Urinary bladder (tissue), 4 donors: ENCODE data around the gene ATP8B3. TPM values are rescaled to one million over a fixed set of nuclear protein-coding genes. Genes with fewer than 3 reads are reported as not detected.

Source experiments
- DNase-seq: peaks from one replicate; pipeline ENCODE4 v3.0.0-alpha.2; 2015; ENCODE audit errors: extremely low spot score
- H3K27ac ChIP-seq: one replicate; pipeline ENCODE4 v1.5.1; 2013; ENCODE audit warnings: low read depth, mild to moderate bottlenecking, moderate library complexity
- H3K36me3 ChIP-seq: one replicate; pipeline ENCODE4 v1.6.1; 2013; ENCODE audit warnings: mild to moderate bottlenecking, moderate library complexity; ENCODE audit not compliant: insufficient read depth
- H3K4me1 ChIP-seq: one replicate; pipeline ENCODE4 v1.6.1; 2013; ENCODE audit warnings: mild to moderate bottlenecking, moderate library complexity; ENCODE audit not compliant: insufficient read depth
- H3K4me3 ChIP-seq: one replicate; pipeline ENCODE4 v1.5.1; 2013; ENCODE audit warnings: low read depth, low read length
- WGBS: extraction: QIAGEN DNeasy Blood & Tissue Kit; methylation state at CpG from one replicate; pipeline ENCODE4 v1.1.7; 2013; 5-methylcytosine and 5-hydroxymethylcytosine counted together
- polyA plus RNA-seq: library from polyadenylated mRNA; stranded (reverse); fragments of 200-250 nt; gene quantifications from one replicate; pipeline ENCODE4 v1.2.3, GENCODE V29; 2013
- total RNA-seq: library from RNA; depleted of rRNA; stranded (reverse); fragments of >200 nt; gene quantifications from one replicate; pipeline ENCODE4 v1.2.3, GENCODE V29; 2014
- donor health status: healthy with polysubstance abuse.
- donor health status: healthy.

ATP8B3 gene
- total and polyA plus RNA-seq, 2 donors, result 1.4 to 1.6 TPM

DNA sequence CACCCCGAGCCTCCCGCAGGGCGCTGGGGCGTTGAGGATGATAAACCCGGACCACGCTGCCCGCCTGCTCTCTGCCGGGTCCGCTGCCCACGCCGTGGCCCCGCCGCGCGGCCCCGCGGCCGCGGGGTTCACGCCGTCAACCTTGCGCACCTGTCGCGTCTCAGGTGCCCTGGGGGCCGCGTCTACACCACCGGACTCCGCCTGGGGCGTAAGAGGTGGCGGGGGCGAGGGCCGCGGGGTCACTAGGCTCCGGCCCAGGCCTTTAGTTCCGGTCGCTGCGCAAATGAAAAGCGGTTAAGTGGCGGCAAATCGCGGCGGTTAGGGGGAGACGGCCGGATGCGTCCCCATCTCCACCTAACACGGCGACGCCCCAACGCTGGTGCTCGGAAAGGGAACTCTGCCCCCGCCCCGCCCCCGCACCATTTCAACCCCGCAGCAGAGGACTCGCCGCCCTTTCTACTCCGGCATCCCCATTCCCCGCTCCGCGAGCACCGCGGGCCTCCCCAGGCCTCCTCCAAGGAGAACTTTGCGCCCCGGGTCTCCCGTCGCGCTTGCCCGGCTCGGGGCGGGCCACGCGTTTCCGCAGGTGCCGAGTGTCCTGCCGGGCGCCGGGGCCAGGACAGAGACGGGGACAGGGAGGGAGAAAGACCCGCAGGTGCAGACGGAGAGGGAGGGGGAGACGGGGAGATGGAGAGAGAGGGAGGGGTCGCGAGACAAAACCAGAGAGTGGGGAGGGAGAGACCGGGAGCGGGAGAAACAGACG is 54.4 kb downstream of the ATP8B3 start:
- no peak overlapping the region for H3K27ac ChIP-seq
- no peaks in the 10 kb centered on the region for H3K4me1 ChIP-seq
- no peak for DNase-seq
- 1% methylated on average over 86 of the region's 86 CpGs for WGBS
- H3K36me3 ChIP-seq, result no peaks in the 10 kb centered on the region
- no peak overlapping the region for H3K4me3 ChIP-seq

DNA sequence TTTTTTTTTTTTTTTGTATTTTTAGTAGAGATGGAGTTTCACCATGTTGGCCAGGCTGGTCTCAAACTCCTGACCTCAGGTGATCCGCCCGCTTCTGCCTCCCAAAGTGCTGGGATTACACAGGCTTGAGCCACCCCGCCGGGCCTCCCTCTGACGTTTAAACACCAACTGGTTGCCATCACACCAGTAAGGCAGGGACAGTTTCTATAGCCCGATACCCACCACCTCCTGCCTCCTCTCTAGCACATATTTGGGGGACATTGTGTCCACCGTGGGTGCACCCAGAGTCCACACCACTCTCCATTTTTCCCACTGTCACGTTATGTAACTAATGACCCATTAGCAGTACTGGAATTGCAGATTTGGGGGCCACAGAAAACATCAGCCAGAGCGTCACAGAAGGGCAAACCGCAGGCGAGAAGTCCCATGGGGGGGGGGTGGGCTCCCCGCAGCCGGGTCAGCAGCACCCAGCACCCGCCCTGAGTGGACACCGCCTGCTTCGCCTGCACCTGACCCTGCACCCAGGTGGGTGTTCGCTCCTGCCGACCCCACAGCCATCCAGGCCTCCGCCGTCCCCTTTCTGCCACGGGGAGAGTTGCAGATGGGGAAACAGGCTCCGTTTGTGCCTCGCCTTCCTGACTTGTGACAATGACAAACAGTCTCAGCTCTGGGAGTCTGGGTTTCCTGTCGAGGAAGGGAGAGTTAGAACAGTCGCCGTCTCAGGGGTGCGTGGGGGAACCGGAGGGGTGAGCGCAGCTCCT is 55.2 kb downstream of the ATP8B3 start:
- no peak for DNase-seq
- no peak overlapping the region for H3K27ac ChIP-seq
- no peak overlapping the region for H3K4me3 ChIP-seq
- WGBS, result 4% methylated on average over 29 of the region's 29 CpGs
- no peaks in the 10 kb centered on the region for H3K4me1 ChIP-seq
- no peaks in the 10 kb centered on the region for H3K36me3 ChIP-seq

DNA sequence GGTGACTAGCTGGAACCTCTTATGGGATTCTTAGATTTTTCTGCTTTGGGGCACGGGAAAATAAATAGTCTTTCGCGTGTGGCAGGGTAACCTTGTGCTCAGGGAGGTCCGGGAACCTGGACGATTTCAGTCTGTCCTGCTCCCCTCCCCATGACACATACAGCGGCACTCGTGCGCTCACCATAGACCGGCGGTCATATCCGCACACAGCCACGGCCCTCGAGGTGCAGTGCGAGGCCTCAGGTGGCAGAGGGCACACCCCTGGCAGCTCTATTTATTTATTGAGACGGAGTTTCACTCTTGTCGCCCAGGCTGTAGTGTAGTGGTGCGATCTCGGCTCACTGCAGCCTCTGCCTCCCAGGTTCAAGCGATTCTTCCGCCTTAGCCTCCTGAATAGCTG is 55.8 kb downstream of the ATP8B3 start:
- Histone ChIP-seq H3K27ac (no peak overlapping the region), H3K4me3 (no peak overlapping the region), H3K36me3 (no peaks in the 10 kb centered on the region), H3K4me1 (no peaks in the 10 kb centered on the region)
- 5% methylated on average over 20 of the region's 20 CpGs for WGBS
- no peak for DNase-seq

DNA sequence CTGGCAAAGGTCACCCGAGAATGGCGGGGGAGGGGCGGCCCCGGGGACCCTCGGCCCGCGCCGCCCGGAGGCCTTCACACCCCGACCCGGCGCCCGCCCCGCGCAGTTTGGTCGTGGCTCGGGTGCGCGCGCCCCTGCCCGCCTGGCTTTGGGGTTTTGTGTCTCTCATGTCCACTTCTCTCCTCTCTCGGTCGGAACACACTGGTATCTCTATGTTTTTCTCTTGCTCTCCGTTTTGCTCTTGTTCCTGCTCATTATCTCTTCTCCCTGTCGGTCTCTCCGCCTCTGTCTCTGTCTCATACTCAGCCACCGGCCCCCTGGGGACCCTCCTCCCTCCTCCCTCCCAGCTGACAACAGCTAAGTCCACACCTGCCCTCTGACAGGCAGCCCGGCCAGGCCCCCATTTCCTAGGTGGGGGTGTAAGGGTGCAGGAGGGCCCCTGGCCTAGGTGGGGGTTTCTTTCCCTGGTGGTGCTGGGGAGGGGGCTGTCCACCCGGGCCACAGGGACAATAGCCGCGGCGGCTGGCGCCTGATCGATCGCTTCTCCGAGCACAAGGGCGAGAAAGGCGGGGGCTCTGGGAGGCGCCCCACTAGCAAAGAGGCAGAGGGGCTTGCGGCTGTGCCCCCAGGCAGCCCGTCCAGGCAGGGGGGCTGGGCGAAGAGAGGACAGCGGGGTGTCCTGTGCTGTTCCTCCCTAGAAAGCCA is 56.5 kb downstream of the ATP8B3 start:
- no peak for DNase-seq
- no peaks in the 10 kb centered on the region for H3K36me3 ChIP-seq
- H3K4me1 ChIP-seq, result no peaks in the 10 kb centered on the region
- H3K27ac ChIP-seq, result no peak overlapping the region
- no peak overlapping the region for H3K4me3 ChIP-seq
- 2% methylated on average over 43 of the region's 43 CpGs for WGBS

DNA sequence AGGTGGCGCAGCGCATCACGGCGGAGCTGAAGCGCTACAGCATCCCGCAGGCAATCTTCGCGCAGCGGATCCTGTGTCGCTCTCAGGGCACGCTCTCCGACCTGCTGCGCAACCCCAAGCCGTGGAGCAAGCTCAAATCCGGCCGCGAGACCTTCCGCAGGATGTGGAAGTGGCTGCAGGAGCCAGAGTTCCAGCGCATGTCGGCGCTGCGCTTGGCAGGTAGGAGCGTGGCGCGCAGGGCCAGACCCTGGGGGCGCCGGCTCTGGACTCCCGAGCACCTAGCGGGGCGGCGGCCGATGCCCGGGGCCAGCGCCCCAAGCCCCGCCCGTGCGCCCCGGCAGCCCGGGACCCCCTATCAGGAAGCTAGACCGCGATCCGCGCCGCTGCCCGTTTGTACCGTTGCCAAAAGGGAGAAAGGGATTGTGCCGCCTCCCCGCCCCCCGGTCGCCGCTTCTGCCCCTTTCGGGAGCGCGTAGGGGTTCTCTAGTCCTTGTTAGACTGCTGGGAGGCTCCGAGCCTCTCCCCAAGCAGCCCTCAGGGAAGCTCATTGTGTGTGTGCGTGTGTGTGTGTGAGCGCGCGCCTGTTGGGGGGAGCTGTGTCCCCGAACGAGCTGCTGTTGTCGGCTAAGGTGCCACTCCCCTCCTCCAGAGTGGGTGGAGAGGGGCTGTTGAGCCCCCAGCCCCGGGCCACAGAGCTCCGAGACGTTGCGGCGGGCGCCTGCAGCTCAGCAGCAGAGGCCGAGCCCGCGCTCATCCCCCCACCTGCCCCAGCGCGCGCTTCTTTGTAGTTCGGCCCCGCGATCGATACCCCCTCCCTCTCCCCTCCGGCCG is 57.2 kb downstream of the ATP8B3 start:
- Histone ChIP-seq H3K4me1 (no peaks in the 10 kb centered on the region), H3K36me3 (no peaks in the 10 kb centered on the region), H3K4me3 (peak overlapping the region; percentile 12), H3K27ac (no peak overlapping the region)
- no peak for DNase-seq
- WGBS, result 2% methylated on average over 80 of the region's 80 CpGs

DNA sequence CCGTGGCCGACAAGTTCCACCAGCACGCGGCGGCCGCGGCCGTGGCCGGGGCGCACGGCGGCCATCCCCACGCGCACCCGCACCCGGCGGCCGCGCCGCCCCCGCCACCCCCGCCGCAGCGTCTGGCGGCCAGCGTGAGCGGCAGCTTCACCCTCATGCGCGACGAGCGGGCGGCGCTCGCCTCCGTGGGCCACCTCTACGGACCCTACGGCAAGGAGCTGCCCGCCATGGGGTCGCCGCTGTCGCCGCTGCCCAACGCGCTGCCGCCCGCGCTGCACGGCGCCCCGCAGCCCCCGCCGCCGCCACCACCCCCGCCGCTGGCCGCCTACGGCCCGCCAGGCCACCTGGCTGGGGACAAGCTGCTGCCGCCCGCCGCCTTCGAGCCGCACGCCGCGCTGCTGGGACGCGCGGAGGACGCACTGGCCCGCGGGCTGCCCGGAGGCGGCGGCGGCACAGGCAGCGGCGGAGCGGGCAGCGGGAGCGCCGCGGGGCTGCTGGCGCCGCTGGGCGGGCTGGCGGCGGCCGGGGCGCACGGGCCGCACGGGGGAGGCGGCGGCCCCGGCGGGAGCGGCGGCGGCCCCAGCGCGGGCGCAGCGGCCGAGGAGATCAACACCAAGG is 57.9 kb downstream of the ATP8B3 start:
- DNase-seq, result no peak
- no peaks in the 10 kb centered on the region for H3K4me1 ChIP-seq
- WGBS, result 2% methylated on average over 102 of the region's 105 CpGs

DNA sequence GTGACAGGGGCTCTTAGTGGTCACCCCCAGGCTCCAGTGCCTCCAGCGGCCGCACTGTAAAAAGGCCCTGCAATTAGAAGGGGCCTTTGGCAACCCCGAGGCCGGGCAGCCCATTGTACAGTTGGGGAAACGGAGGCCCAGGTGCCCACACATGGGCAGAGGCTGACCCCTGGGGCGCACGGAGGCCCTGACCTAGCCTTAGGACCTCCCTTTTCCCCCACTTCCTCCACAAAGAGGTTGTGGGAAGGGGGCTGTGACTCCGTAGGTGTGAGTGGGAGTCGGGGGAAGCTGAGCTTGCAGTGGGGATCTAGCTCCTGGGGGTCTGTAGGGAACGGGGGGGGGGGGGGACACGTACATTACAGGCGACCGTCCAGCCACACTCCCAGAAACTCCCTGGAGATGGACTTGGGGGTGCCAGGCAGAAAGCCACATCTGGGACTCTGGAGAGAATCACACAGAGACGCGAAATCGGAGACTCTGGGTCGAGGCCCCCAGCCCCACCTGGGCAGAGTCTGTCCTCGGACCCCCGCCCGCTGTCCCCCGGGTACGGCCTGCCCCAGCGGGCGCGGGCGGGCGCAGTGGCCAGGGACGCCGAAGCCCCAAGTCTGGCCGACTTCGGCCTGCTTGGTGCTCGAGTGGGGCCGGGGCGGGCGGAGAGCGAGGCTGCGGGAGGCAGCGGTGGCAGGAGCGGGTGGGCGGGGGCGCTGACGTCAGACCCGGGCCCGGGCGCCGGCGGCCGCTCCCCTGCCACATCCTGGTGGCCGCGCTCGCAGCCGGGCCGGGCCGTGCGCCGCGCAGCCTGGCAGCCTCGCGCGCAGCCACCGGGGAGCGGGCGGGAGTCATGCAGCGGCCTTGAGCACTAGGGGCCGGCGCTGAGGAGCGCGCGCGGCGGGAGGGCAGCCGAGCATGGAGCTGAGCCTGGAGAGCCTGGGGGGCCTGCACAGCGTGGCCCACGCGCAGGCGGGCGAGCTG is 59.0 kb downstream of the ATP8B3 start, which contains the start of gene ONECUT3:
Gene ONECUT3, plus strand, starts transcription at position 750 of the 972 bp plus-strand sequence. Its CDS starts 157 bp downstream, at position 907.
- Histone ChIP-seq H3K27ac (no peak within 1 kb of the TSS), H3K4me1 (no peaks in the 10 kb centered on the region), H3K36me3 (no peaks in the 10 kb centered on the region), H3K4me3 (no peak within 1 kb of the TSS)
- DNase-seq, result no peak
- 2% methylated on average over 77 of the region's 77 CpGs for WGBS

More for the DNA sequence above, 57.9 kb downstream of the ATP8B3 start:
- H3K36me3 ChIP-seq, result no peaks in the 10 kb centered on the region
- no peak overlapping the region for H3K4me3 ChIP-seq
- no peak overlapping the region for H3K27ac ChIP-seq

DNA sequence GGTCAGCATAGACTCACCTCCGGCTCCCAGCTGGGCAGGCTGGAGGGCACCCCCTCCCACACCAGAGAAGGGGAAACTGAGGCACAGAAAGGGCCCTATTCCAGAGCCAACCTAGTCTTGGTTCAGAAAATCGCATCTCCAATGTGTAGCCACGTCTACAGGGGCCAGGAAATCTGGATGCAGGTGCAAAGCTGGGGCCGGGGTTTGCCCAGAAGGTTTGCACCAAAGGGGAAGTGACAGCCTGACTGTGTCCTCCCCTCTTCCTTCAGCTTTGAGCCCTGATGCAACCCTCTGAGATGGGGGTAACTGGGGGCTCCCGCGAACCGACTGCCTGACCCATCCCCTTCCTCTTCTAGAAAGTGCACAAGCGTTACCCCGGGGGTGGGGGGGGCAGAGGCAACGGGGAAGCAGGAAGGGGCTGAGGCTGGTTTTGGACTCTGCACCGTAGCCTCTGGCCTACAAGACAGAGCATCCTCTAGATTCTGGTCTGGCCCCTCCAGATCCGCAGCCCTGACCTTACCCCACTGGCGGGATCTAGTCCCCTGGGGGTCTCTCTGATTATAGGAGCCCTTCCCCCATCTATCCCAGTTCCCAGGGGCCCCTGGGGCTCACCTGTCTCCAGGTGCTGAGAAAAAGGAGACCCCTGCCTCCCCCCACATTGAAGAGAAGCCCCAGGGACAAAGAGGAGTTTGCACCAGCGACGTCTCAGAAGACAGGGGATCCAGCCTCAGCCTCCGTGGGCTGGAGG is 59.9 kb downstream of the ATP8B3 start:
- 5% methylated on average over 16 of the region's 16 CpGs for WGBS
- Histone ChIP-seq H3K4me1 (no peaks in the 10 kb centered on the region), H3K4me3 (no peak overlapping the region), H3K36me3 (no peaks in the 10 kb centered on the region), H3K27ac (no peak overlapping the region)
- no peak for DNase-seq

DNA sequence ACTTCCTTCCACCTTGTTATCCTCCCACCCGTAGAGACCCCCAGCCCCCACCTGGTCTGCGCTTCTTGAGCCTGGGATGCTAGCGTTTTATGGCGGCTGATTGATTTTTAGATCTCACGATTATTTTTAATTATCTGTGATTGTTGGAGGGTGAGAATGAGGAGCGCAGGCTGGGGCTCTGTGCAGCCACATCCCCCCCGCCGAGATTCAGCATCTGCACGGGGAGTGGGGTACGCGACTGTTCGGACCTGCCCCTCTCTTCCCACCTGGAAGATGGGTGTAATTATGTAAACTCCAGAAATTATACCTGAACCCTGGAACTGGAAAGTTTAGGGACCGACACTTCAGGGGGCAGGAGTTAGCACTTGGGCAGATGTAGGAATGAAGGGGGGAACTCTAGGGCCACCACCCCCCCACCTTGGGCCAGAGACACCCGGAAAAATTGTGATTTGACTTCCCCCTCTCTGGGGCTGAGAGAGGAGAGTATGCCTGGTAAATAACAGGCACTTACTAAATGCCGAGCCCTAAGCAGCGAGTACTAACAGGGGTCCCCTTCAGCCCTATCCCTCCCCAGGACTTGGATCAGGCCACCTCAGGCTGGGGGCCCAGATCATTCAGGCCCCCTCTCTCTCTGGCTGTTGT is 60.6 kb downstream of the ATP8B3 start:
- no peak overlapping the region for H3K4me3 ChIP-seq
- no peak overlapping the region for H3K27ac ChIP-seq
- no peak for DNase-seq
- H3K36me3 ChIP-seq, result no peaks in the 10 kb centered on the region
- WGBS, result 4% methylated on average over 16 of the region's 16 CpGs
- no peaks in the 10 kb centered on the region for H3K4me1 ChIP-seq

DNA sequence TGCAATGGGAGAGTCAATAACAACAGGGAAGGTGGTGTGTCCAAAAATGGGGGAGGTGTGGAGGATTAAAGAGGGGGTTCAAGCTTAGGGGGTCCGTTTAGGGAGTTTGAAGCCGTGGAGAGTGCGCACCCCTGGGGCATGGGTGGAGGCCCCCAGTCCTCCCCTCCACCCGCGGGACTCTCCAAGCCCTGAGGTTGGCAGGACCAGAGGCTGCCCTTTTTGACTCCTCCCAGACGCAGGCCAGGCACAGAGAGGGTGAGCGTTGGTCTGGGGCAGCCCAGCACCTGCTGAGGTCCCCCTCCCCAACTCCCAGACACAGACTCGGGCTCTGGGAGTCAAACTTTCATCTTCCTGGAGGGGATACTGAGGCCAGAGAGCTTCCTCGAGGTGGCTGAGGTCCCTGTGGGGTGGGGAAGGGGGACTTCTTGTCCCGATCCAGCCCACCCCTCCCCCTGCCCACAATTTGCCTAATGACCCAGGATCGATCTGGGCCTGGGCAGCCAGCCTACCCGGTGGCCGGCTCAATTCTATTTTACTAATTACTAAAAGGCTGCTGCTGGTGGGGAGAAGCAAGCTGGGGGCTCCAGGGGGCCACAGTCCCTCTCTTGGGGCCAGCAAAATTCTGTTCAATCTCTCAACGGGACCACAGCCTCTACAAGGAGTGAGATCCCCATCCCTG is 61.6 kb downstream of the ATP8B3 start:
- no peaks in the 10 kb centered on the region for H3K4me1 ChIP-seq
- DNase-seq, result no peak
- 2% methylated on average over 14 of the region's 14 CpGs for WGBS
- no peak overlapping the region for H3K4me3 ChIP-seq
- H3K27ac ChIP-seq, result no peak overlapping the region
- no peaks in the 10 kb centered on the region for H3K36me3 ChIP-seq
